ENCODE results near the gene XYLT1. TPM values are rescaled to one million over a fixed set of nuclear protein-coding genes. Genes with fewer than 3 reads are reported as not detected.
A peak's percentile ranks its signal among the peaks of the same experiment; 100 is the strongest.

XYLT1 gene
- total and polyA plus RNA-seq, 2 of the 4 experiments (the other 2 are of a cell fraction): 9.0 to 12.7 TPM

DNA sequence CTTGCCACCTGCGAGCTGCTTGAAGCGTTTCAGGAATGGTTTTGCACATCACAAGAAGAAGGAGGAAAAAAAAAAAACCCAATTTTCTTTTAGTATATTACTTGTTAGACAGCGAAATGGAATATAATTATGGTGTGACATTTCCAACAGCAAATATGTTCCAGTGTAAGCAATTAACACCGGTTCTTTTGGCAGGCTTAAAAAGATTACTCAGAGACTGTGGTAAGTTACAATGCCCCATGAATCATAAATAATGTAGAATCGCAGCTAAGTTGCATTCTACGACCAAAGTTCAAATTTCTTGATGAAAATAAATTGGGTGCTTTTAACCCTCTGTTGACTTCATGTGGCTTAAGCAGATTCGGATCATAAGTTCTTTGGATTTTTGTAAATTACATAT lies 245.2 kb downstream of the XYLT1 start:
- H4K5ac ChIP-seq (ENCODE audit: low read depth, low read length): no peak overlapping the region
- peaks cover 16% of the 10 kb centered on the region; the same call in 1 of the 2 replicates for H4K20me1 ChIP-seq (ENCODE audit: insufficient read depth, low read length)
- H3K14ac ChIP-seq (replicated peaks; ENCODE audit: low read depth, low read length): no peak overlapping the region
- dilution Hi-C loops (cut with HindIII; ENCODE audit: low sequenced_read_pairs, unreplicated experiment) (no loop called here), intact Hi-C loops (cut with micrococcal nuclease) (loop anchor here (2.0 to 5.0 kb wide), 2 partner anchors 19 to 242 kb away; no protein-coding TSS in a partner anchor), in situ Hi-C loops (cut with MboI; ENCODE audit: low sequenced_read_pairs) (no loop called here)
- no peak overlapping the region for H3K4me3 ChIP-seq (ENCODE audit: insufficient read depth, low read depth, low read length)
- H3K9ac ChIP-seq (ENCODE audit: low read depth, low read length): no peak overlapping the region
- H4K8ac ChIP-seq (ENCODE audit: low read depth in 2 of 2, low read length in 2 of 2): no peak overlapping the region
- no peak overlapping the region for H3K4ac ChIP-seq (ENCODE audit: low read depth, low read length)
- ChIA-PET POLR2A (ENCODE audit: unreplicated experiment) (no interaction called here), CTCF (interaction anchor here (0.7 kb wide), 1 partner anchor 8 kb away, joined by 4 read pairs; no protein-coding TSS in a partner anchor)
- H2BK120ac ChIP-seq (ENCODE audit: low read depth, low read length): no peak overlapping the region
- no peaks in the 10 kb centered on the region for H3K9me3 ChIP-seq (ENCODE audit: control insufficient read depth, insufficient read depth, low read length)
- no peak overlapping the region for H2AK9ac ChIP-seq (replicated peaks; ENCODE audit: low read depth, low read length, poor library complexity)
- DNase-seq: peak; percentile 13
- H3K27me3 ChIP-seq (ENCODE audit: control insufficient read depth, insufficient read depth, low read length): no peaks in the 10 kb centered on the region
- BruUV-seq (replicated peaks): no TSS peak
- H3K4me2 ChIP-seq (ENCODE audit: low read depth, low read length): no peak overlapping the region
- ATAC-seq (ENCODE audit: low read depth): no peak
- WGBS, 2 experiments (ENCODE audit: extremely low coverage in 2 of 2, insufficient read length in 1 of 2): no CpG with 5 or more reads among the region's 7 CpGs
- peaks cover 0 to 22% of the 10 kb centered on the region in 2 experiments for H3K79me1 ChIP-seq (ENCODE audit: low read depth in 1 of 2, low read length in 2 of 2)
- no peak overlapping the region for H2BK5ac ChIP-seq (ENCODE audit: low read depth, low read length, poor library complexity, severe bottlenecking)
- no peak overlapping the region for H3K18ac ChIP-seq (ENCODE audit: low read depth, low read length)
- no peak overlapping the region for H3K23ac ChIP-seq (ENCODE audit: low read depth, low read length)
- peaks cover 6% of the 10 kb centered on the region; the same call in 1 of the 2 replicates for H3K9me1 ChIP-seq (ENCODE audit: insufficient read depth, low read length)
- H3K27ac ChIP-seq (ENCODE audit: insufficient read depth, low read length): no peak overlapping the region
- H3K4me1 ChIP-seq (ENCODE audit: control insufficient read depth, insufficient read depth, low read length): peaks cover 4% of the 10 kb centered on the region; the same call in 1 of the 2 replicates
- H3K36me3 ChIP-seq (ENCODE audit: control insufficient read depth, insufficient read depth, low read length): no peaks in the 10 kb centered on the region
- TF ChIP-seq MXI1 (IDR thresholded peaks at IDR 0.05; ENCODE audit: borderline replicate concordance, low read depth, low read length) (no peak), RFX5 (IDR thresholded peaks at IDR 0.05; ENCODE audit: low read depth, low read length) (no peak)
- no peak overlapping the region for H2AFZ ChIP-seq (replicated peaks; ENCODE audit: low read length, poor library complexity)
- no peak overlapping the region for H2BK15ac ChIP-seq (ENCODE audit: low read depth, low read length)
- no peak overlapping the region for H2AK5ac ChIP-seq (ENCODE audit: low read depth, low read length)
- H2BK20ac ChIP-seq (ENCODE audit: low read depth, low read length): no peak overlapping the region
- no peak overlapping the region for H4K91ac ChIP-seq (ENCODE audit: insufficient read depth, low read depth, low read length)
- no peak overlapping the region for H3K56ac ChIP-seq (ENCODE audit: extremely low read depth, insufficient read depth, low read length)
